ENCODE results near the gene NLRP14. TPM values are rescaled to one million over a fixed set of nuclear protein-coding genes. Genes with fewer than 3 reads are reported as not detected.

The NLRP14 gene
- total RNA-seq, 1 experiment from 2014 or later: 0.27 TPM

GRCh38 chr11:7050191-7050590 lies 29.9 kb downstream of the NLRP14 start:
- in situ Hi-C loops (cut with HindIII; ENCODE audit: low sequenced_read_pairs): no loop called here

GRCh38 chr11:7056828-7057513 lies 36.7 kb downstream of the NLRP14 start:
- DNase-seq (ENCODE audit: low spot score): no peak
- in situ Hi-C loops (cut with HindIII; ENCODE audit: low sequenced_read_pairs): no loop called here

More at GRCh38 chr11:7050191-7050590, 29.9 kb downstream of the NLRP14 start:
- no peak for DNase-seq (ENCODE audit: low spot score)

GRCh38 chr11:7057641-7058040 lies 37.4 kb downstream of the NLRP14 start:
- DNase-seq (ENCODE audit: low spot score): no peak
- in situ Hi-C loops (cut with HindIII; ENCODE audit: low sequenced_read_pairs): no loop called here

- DNase-seq (ENCODE audit: low spot score): no peak
- in situ Hi-C loops (cut with HindIII; ENCODE audit: low sequenced_read_pairs): no loop called here
Measured at GRCh38 chr11:7060868-7061267, 40.6 kb downstream of the NLRP14 start.

- DNase-seq (ENCODE audit: low spot score): no peak
- in situ Hi-C loops (cut with HindIII; ENCODE audit: low sequenced_read_pairs): no loop called here
Measured at GRCh38 chr11:7062534-7062933, 42.3 kb downstream of the NLRP14 start.

GRCh38 chr11:7072401-7073028 lies 52.2 kb downstream of the NLRP14 start:
- DNase-seq (ENCODE audit: low spot score): no peak
- in situ Hi-C loops (cut with HindIII; ENCODE audit: low sequenced_read_pairs): no loop called here

GRCh38 chr11:7077101-7077500 lies 56.8 kb downstream of the NLRP14 start:
- DNase-seq (ENCODE audit: low spot score): no peak
- in situ Hi-C loops (cut with HindIII; ENCODE audit: low sequenced_read_pairs): no loop called here

GRCh38 chr11:7079545-7080135 lies 59.4 kb downstream of the NLRP14 start:
- no peak for DNase-seq (ENCODE audit: low spot score)
- in situ Hi-C loops (cut with HindIII; ENCODE audit: low sequenced_read_pairs): no loop called here

- no peak for DNase-seq (ENCODE audit: low spot score)
- in situ Hi-C loops (cut with HindIII; ENCODE audit: low sequenced_read_pairs): no loop called here
Measured at GRCh38 chr11:7080900-7081299, 60.6 kb downstream of the NLRP14 start.

GRCh38 chr11:7081441-7081840 lies 61.2 kb downstream of the NLRP14 start:
- in situ Hi-C loops (cut with HindIII; ENCODE audit: low sequenced_read_pairs): no loop called here
- no peak for DNase-seq (ENCODE audit: low spot score)

GRCh38 chr11:7088921-7089320 lies 68.6 kb downstream of the NLRP14 start, which contains the start of gene RBMXL2:
Gene RBMXL2, plus strand, starts transcription at chr11:7088998. Its CDS starts 123 bp downstream, at chr11:7089121.
- in situ Hi-C loops (cut with HindIII; ENCODE audit: low sequenced_read_pairs): no loop called here

GRCh38 chr11:7089328-7090251 lies 69.3 kb downstream of the NLRP14 start:
- in situ Hi-C loops (cut with HindIII; ENCODE audit: low sequenced_read_pairs): no loop called here

More at GRCh38 chr11:7088921-7089320, 68.6 kb downstream of the NLRP14 start, which contains the start of gene RBMXL2:
- no peak for DNase-seq (ENCODE audit: low spot score)

GRCh38 chr11:7098235-7098832 lies 78.1 kb downstream of the NLRP14 start:
- in situ Hi-C loops (cut with HindIII; ENCODE audit: low sequenced_read_pairs): no loop called here
- peak; percentile 71 for DNase-seq (ENCODE audit: low spot score)

More at GRCh38 chr11:7089328-7090251, 69.3 kb downstream of the NLRP14 start:
- no peak for DNase-seq (ENCODE audit: low spot score)

- in situ Hi-C loops (cut with HindIII; ENCODE audit: low sequenced_read_pairs): no loop called here
- DNase-seq (ENCODE audit: low spot score): no peak
Measured at GRCh38 chr11:7115780-7116179, 95.5 kb downstream of the NLRP14 start.

- in situ Hi-C loops (cut with HindIII; ENCODE audit: low sequenced_read_pairs): no loop called here
- DNase-seq (ENCODE audit: low spot score): no peak
Measured at GRCh38 chr11:7116370-7116769, 96.1 kb downstream of the NLRP14 start.

Data from G401 (cell line).